ENCODE results near the gene PHGDH.

DNA sequence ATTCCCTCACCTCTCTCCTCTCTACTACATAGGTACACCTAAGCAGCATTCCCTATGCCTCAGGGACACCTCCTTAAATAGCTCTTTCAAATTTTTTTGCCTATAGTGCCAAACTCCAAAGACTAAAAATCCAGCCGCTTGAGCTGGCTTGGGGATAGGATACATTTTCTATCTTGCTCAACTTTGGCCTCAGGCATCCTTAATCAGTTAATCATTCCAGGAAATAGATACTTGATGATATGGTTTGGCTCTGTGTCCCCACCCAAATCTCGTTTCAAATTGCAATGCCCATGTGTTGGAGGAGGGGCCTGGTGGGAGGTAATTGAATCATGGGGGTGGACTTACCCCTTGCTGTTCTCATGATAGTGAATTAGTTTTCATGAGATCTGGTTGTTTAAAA is 11.4 kb upstream of the PHGDH start:
- TF ChIP-seq, protein P1, sequence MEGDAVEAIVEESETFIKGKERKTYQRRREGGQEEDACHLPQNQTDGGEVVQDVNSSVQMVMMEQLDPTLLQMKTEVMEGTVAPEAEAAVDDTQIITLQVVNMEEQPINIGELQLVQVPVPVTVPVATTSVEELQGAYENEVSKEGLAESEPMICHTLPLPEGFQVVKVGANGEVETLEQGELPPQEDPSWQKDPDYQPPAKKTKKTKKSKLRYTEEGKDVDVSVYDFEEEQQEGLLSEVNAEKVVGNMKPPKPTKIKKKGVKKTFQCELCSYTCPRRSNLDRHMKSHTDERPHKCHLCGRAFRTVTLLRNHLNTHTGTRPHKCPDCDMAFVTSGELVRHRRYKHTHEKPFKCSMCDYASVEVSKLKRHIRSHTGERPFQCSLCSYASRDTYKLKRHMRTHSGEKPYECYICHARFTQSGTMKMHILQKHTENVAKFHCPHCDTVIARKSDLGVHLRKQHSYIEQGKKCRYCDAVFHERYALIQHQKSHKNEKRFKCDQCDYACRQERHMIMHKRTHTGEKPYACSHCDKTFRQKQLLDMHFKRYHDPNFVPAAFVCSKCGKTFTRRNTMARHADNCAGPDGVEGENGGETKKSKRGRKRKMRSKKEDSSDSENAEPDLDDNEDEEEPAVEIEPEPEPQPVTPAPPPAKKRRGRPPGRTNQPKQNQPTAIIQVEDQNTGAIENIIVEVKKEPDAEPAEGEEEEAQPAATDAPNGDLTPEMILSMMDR (IDR thresholded peaks at IDR 0.05) = no peak
- TF ChIP-seq POLR2AphosphoS5 (IDR thresholded peaks at IDR 0.05) = no peak
- TF ChIP-seq POLR2A (IDR thresholded peaks at IDR 0.05) = no peak
